K562 (cell line): ENCODE measurements around the gene THBS2. TPM values are rescaled to one million over a fixed set of nuclear protein-coding genes. Genes with fewer than 3 reads are reported as not detected.
A peak's percentile ranks its signal among the peaks of the same experiment; 100 is the strongest.

Source experiments
- EZH2 ChIP-seq: IDR thresholded peaks from 2 replicates; pipeline ENCODE4 v1.6.1; 2012; ENCODE audit warnings: low read depth, mild to moderate bottlenecking, inconsistent platforms, low read length, borderline replicate concordance
- RREB1 ChIP-seq: fragments of 250-450 bp; sonication (Bioruptor Pico); IDR thresholded peaks from 2 replicates; pipeline ENCODE4 v1.4.0; 2020
- THAP7 ChIP-seq: fragments of 250-450 bp; sonication (Bioruptor Pico); IDR thresholded peaks from 2 replicates; pipeline ENCODE4 v1.5.0; 2021
- polyA plus RNA-seq, 8 experiments: library from polyadenylated mRNA; depleted of rRNA in 4 of 8; stranded (reverse) in 5 of 8; unstranded in 3 of 8; fragments of >200 nt; fragmentation: Nextera tagmentation in 2 of 8; fragmentation: Illumina TruSeq in 1 of 8; extraction: Ambion mirVana in 2 of 8; extraction: Trizol in 1 of 8; gene quantifications; 2 replicates each; pipeline versions ENCODE4 v1.2.1 to v1.2.3, GENCODE V29; 2011 to 2014; ENCODE audit warnings: inconsistent platforms in 1 of 8, missing spikeins in 1 of 8
- total RNA-seq, 7 experiments: library from RNA; depleted of rRNA in 6 of 7; stranded (reverse); fragments of >200 nt in 6 of 7; fragmentation: Illumina TruSeq in 2 of 7; extraction: Trizol in 2 of 7; gene quantifications; 2 replicates each; pipeline versions ENCODE4 v1.2.1 to v1.2.3, GENCODE V29; 2011 to 2021; ENCODE audit warnings: low replicate concordance in 1 of 7

Gene THBS2
- total and polyA plus RNA-seq, 9 of the 15 experiments (the other 6 are each of a cell fraction or from before 2014, with no cell fraction given) = 0.03 to 0.11 (median 0.03) TPM; not detected in 6

- TF ChIP-seq RREB1 (CRISPR knock-in tag) = no peak
- peak; percentile 82; the same call in 1 of the 2 replicates for TF ChIP-seq EZH2
- no peak for TF ChIP-seq THAP7 (CRISPR knock-in tag)
Measured at GRCh38 chr6:169166896-169167580, 86.6 kb downstream of the THBS2 start (continued).
